ENCODE data around the gene RMP24.
"Not testable (repeated sequence)": the region's sequence is repeated elsewhere in the genome, so short reads cannot be mapped to it uniquely, and the experiment has no call there.

Gene RMP24

DNA sequence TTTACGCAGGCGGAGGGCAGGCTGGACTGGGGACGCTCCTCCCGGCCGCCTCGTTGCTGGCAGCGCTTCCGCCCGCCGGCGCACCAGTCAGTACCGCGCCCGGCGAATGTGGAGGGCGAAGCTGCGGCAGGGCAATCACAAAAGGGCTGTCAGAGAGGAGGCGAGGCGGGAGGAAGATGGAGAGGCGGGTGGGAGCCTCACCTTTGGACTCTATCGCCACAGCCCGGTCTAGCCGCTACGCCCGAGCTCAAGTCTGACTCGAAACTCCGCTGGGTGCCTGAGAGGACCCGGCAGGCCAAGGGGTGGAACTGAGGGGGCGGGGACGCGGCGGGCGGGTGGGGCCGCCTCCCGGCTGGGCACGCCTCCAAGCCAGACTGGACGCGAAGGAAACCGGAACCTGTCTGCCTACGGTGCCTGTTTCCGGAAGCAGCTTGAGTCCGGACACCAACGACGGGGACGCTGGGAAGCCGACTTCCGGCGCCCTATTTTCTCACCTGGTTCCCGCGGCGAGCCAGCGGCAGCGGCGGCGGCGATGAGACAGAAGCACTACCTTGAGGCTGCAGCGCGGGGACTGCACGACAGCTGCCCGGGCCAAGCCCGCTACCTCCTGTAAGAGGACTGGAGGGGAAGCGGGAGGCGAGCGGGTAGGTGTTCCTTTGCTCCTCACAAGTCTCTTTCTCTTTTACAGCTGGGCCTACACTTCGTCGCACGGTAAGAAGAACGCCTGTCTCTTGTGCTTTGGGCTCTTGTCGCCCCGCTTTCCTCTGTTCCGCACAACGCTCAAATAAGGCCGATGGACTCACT lies at the start of gene RMP24:
Gene RMP24 (plus strand): TSS at position 483 of the 804 bp plus-strand sequence.
- peak; percentile 90 to 93 for DNase-seq

DNA sequence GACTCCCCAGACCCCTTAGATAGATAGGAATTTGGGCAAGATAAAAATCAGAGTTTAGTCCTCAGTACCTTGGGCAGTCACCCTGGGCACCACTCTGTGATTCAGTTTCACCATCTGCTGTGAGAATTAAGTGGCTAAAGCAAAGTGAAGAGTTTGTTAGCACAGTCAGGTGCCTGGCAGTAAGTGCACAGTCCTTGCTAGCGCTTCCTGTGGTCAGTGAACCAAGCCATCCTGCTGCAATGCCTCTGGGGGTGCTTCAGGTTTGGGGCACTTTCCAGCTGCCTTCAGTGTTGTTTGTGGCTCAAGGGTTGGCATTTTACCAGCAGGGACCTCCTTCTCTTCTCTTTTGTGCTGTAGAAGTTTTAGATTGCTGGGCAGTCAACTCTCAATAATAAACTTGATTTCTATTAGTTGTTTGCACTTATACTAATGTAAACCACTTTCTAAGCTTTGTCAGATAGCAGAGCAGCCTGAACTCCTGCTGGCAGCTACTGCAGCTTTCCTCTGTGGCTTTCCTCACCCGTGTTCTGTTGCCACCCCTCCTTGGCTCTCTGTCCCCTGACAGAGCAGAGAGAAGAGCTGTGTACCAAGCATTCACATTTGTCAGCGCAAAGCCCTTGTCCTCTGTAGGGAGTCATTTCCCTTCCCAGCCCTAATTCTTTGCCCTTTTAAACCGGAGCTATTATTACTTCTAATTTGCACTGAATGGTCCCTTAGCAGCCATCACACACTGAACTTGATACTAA lies 48.4 kb upstream of the RMP24 start:
- DNase-seq = no peak

DNA sequence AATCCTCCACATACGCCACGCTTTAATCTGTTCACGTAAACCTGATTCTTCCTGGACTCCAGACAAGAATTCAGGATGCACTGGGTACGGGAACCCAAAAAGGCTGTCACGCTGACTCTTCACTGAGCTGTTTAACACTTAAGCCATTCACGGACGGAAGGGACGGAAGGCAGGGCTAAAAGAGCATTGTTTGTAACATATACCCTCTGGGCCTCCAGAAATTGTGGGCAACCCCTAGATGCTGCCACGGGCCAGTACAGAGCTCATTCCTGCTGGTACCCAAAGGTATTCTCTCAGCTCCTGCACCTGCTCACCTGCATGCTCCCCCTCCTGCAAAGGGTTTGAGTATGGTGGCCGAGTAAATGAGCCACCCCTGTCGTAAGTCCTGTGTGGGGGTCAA lies 45.6 kb upstream of the RMP24 start:
- DNase-seq = no peak

DNA sequence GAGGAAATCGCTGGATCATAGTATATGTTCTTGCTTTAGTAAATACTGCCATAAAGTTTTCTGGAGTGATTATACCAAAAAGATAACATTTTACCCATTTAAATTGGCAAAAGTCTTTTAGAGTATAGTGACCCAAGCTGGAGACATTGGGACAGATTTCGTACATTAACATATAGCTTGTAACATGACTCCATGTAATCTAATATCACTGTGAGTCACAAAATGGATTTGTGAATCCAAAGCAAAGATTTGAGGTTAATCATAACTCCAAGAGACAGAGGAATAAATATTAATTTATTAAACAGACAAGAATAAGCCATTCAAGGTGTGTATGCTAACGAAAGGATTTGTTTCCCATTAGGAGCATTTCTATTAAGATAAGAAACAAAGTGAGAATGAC lies 45.0 kb upstream of the RMP24 start:
- DNase-seq = no peak

DNA sequence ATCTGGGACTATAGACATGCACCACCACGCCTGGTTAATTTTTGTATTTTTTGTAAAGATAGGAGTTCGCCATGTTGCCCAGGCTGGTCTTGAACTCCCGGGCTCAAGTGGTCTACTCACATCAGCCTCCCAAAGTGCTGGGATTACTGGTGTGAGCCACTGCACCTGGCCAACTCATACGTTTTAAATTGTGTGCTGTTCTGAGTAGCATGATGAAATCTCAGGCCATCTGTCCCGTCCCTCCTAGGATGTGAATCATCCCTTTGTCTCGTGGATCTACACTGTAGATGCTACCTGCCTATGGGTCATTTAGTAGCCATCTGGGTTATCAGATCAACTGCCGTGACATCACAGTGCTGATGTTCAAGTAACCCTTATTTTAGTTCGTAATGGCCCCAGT lies 38.5 kb upstream of the RMP24 start:
- DNase-seq = no peak

DNA sequence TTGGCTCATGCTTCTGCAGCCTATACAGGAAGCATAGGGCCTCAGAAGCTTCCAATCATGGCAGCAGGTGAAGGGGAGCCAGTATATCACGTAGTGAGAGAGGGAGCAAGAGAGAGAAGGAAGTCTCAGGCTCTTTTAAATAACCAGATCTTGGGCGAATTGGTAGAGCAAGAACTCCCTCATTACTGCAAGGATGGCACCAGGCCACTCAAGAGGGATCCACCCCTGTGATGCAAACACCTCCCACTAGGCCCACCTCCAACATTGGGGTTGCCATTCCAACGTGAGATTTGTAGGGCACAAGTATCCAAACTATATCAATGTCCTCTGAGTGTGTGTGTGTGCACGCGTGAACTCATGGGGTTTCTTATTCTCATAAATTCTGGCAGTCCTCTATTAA lies 37.6 kb upstream of the RMP24 start:
- no peak for DNase-seq

DNA sequence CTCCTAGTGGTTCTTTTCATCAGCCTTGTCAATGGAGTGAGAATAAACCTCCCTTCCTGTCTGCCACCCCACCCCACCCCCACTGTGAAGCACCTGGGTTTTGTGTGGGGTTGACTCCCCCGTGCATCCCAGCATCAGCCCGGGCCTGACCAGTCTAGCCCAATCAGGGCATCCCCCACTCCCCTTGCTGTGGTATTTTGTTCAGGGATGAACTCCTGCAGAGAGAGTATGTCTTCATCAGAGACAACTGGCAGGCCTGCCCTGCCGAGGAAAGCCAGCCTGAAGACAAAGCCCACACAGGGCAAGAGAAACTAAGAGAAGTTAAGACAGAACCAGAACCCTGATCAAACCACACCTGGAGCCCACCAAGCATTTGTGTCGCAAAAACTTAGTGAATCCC lies 36.7 kb upstream of the RMP24 start:
- no peak for DNase-seq

DNA sequence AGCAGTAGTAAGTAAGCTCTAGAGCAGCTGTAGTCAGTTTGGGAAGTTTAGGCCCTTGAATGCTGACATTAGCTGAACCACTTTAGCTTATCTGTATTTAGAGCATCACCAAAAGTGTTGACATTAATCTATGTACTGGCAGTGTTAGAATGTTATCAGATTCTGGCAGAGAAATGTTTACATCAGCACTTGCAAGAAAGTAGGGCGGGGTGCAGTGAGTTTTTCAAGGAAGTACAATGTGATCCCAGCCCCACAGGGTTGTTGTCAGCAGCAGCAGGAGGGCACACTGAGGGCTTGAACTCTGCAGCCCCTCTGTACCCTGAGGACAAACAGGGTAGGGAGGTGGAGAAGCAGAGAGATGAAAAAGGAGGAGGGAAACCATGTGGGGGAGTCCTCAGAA lies 35.5 kb upstream of the RMP24 start:
- no peak for DNase-seq

DNA sequence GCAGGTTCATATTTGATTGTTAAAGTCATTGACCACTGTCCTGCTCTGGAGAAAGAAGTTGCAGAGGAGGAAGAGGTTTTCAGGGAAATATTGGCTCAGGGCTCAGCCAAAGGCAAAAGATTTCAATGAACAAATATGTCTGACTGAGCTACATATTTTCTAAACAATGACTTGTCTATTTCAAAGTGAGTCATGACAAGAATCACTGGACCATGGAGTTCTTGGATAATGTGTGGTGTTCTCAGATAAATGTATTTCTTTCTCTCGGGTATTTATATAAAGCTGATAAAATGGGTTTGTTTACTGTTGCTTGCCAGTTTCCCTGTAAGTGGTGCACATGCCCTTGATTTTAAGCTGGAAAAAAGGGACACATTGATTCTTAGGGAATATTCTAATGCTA lies 34.3 kb upstream of the RMP24 start:
- no peak for DNase-seq

DNA sequence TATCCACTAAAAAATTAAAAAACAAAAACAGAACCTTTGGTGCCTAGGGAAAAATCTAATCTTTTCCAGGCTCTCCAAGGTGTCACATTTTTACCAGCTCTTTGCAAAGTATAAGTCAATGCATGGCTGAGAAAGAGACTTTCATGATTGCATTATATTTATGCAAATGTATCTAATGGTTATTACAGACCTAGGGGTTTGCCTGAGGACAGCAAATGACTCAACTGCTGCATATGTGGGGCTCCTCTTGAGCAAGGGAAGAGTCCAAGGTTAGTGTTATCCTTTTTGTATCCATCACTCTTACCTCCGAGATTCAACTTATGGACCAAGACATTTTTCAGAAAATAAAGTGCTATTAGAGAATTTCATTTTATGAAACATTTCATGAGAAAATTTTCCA lies 33.9 kb upstream of the RMP24 start:
- DNase-seq = no peak

DNA sequence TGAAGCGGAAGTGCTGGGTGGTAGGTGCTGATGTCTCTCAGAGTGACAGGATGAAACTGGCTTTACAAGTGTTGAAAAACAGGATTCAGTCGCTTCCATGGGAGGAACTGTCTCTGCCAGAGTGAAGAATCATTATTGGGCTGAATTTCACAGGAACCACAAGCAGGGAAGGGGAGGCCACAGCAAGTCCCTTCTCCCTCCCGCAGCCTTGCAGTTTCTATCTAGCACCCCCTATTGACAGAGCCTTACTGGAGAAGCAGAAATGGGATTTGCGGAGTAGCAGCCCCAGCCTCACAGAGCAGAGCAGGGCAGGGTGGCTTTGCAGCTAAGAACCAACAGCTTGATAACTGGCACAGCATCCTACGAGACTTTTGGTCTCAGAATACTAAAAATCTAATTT lies 33.3 kb upstream of the RMP24 start:
- no peak for DNase-seq

DNA sequence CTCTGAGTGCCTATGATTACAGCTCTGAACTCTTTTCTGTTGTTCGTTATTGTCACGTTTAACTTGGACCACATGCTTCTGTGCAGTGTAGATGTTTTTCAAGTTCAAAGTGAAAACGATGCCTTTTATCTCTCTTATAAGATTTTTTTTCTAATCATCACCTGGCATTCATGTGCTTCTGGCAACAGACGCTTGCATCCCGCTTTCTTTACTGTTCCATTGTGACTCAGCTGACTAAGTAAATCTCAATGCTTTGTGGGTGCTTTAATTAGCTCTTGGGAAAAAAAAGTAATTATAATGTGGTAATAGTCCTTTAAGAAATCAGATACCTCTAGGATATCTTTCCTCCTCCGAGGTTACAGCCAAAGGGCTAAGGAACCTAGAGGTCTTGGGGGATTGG lies 31.2 kb upstream of the RMP24 start:
- no peak for DNase-seq

DNA sequence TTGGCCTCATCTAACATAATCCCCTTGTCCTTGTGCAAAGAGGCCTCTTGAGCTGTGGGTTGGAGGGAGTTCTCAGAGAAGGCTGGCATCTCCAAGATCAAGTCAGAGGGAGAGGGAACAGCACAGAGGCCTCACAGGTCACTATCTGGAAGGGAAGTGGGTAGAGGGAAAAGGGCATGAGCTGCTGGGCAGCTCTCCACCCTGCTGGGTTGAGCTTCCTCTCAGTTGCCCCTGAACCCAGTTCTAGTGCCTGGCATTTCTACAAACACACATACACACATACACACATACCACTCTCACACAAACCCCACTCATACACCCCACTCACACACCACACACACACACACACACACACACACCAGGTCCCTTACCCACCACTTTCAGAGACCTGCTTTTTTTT lies 30.3 kb upstream of the RMP24 start:
- DNase-seq = no peak

DNA sequence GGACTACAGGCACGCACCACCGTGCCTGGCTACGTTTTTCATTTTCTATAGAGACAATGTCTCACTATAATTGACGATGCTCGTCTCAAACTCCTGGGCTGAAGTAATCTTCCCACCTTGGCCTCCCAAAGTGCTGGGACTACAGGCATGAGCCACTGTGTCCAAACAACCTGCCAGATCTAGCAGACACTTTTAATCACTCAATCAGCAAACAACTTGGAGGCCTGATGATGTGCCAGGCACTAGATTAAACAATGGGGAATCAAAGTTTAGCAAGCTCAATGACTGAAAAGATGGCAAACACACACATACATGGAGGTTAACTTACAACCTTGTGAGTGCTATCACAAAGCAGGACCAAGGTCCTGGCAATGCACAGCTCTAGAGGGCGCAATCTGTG lies 29.8 kb upstream of the RMP24 start:
- DNase-seq = no peak

DNA sequence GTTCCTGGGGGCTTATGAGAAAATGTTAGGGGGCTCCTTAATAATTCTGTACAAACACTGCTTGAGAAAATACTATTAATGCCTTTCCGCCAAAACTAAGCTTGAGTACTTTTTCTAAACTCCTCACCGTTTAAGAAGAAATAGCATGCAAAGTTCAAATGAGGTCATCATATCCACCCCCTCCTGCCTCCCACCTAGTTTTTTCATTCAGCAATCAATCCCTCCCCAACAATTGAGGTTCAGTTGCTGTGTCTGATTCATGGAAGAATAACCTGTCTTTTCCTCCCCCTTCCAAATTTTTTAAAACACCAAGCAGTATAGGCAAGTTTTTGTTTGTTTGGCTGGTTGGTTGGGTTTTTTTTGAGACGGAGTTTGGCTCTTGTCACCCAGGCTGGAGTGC lies 24.4 kb upstream of the RMP24 start:
- no peak for DNase-seq

DNA sequence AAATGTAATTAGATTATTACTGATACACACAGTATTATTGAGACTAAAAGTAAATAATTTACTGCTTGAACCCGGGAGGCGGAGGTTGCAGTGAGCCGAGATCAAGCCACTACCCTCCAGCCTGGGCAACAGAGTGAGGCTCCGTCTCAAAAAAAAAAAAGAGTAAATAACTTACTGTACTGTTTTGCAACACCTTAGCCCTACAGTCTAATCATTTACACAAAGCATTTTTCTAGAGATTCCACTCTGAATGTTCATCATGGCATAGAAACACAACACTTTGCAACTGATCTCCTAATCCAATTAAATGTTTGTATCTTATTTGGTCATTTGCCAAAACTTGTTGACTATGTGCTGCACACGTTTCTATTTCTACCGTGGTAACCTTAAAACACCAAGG lies 23.4 kb upstream of the RMP24 start:
- no peak for DNase-seq

DNA sequence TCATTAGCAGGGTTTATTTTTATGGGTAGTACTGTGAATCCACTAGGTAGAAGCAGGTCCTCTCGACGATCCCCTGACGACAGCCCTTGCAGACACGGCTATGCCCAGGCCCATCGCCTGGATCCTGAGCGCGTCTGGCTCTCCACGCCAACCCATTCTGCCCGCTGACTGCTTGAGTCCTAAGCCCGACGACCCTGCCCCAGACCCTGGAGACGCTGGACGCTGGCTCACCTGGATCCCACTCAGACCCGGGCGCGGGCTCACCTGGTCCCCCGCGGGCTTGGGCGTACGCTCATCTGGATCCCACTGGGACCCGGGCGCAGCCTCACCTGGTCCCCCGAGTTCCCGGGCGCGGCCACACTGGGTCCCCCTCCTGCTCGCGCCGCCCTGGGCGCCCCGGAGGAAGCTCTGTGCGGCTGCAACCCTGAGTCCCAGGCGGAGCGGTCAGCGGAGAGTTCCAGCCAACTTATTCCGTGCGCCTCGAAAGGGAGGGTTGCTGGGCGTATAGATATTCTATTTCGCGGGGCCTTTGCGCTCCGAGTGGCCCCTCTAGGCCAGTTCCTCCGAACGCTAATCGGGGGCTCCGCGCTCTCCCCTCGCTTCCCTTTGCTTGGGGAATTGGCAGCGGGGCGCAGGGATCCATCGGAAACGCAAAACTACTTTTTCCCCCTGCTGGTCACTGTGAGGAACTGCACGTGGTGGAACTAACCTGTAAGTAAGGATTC lies 22.4 kb upstream of the RMP24 start:
- peak; percentile 40 to 41 for DNase-seq

DNA sequence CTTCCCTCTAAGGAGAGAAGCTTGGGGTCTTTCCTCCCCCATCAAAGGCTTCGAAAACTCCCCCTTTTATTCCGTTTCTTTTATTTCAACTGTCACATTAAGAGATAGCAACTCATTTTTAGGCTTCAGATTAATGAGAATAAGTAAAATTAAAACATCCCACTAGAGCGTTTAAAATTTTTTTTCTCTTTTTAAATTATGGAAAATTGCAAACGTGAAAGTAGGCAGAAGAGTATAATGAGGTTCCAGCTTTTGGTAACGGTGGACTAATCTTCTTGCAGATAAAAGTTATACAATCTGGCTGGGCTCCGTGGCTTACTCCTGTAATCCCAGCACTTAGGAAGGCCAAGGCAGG lies 21.9 kb upstream of the RMP24 start:
- no peak for DNase-seq

DNA sequence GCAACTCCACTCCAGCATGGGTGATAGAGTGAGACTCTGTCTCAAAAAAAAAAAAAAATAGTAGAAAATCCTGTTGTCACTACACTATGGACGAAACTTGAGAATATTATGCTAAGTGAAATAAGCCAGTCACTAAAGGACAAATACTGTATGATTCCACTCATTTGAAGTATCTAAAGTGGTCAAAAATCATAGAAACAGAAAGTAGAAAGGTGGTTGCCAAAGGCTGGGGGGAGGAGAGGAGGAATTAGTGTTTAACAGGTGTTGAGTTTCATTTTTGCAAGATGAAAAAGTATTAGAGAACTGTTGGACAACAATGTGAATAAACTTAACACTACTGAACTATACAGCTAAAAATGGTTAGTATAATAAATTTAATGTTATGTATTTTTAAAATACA lies 18.8 kb upstream of the RMP24 start:
- no peak for DNase-seq

DNA sequence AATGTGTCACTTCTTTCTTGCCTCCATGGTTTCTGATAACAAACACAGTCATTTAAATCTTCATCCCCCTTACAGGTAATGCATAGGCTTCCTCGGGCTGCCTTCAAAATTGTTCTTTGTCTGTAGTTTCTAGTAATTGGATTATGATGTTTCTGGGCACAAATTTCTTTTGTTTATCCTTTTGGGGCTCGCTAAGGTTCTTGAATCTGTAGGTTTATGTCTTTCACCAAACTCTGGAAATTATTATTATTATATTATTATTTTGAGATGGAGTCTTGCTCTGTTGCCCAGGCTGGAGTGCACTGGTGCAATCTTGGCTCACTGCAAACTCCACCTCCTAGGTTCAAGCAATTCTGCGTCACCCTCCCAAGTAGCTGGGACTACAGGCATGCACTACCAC lies 16.3 kb upstream of the RMP24 start:
- DNase-seq = no peak

DNA sequence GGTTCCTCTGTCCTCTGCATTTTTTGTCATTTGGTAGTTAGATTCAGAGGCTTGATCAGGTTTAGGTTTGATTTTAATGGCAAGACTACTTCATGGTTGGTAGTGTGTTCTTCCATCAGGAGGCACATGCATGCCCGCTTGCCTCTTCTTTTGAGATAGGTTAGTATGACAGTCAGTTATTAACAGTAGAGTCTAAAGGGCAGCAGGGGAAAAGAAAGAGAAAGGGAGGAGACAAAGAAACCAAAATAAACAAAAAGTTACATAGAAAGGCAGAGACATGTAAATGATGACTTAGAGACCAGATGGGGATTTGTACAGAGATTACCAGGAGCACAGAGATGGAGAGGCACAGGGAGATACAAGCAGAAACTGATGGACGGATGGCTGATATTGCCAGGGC lies 10.2 kb upstream of the RMP24 start:
- no peak for DNase-seq

DNA sequence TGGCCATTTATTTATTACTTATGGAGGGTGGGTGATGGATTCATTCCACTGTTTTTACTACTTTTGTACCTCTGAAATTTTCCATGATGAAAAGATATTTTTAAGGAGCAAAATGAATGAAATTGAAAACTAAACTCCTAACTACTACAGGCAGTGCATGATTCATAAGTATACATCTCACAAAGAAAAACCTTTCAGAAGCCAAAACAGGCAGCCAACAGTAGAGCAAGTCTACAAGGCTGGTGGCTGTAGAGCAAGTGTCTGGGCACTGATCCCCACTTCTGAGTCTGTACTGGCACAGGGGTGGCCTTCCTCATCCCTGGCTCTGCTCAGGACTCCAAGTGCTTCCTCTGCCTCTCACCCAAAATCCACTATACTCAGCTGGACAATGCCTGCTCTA lies 8.2 kb upstream of the RMP24 start:
- no peak for DNase-seq

DNA sequence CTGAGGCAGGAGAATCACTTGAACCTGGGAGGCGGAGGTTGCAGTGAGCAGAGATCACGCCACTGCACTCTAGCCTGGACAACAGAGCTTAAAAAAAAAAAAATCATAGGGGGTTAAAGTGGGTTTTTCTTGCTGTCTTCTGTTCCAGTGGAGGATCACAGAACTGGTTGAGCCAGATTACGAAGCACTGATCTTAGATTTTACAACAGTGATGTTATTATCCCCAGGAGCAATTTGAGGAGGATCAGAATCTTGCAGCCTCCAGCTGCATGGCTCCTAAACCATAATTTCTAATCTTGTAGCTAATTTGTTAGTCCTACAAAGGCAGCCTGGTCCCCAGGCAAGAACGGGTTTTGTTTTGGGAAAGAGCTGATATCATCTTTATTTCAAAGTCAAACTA lies 4.6 kb upstream of the RMP24 start:
- not testable (repeated sequence) for DNase-seq

DNA sequence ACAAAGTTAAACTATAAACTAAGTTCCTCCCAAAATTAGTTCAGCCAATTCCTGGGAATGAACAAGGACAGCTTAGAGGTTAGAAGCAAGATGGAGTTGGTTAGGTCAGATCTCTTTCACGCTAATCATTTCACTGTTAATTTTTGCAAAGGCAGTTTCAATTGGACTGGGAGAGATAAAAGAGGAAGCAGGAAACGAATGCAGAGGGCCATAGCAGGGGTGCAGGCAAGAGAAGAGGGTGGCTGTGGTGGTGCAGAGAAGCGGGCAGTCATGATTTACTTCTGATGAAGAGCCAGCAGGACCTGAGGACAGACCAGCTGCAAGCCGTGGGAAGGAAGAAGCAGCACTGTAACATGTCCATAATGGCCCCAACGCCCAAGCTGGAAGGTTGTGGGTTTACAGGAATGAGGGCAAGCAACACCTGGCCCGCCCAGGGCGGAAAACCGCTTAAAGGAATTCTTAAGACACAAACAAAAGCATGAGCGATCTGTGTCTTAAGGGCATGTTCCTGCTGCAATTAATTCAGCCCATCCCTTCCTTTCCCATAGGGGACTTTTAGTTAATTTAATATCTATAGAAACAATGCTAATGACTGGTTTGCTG lies 4.1 kb upstream of the RMP24 start:
- DNase-seq = no peak
